ENCODE data around the gene NFU1. TPM values are rescaled to one million over a fixed set of nuclear protein-coding genes. Genes with fewer than 3 reads are reported as not detected.

The NFU1 gene
- total and polyA plus RNA-seq, 2 of the 13 experiments (the other 11 are each of a cell fraction or from before 2014, with no cell fraction given) = 39.1 to 84.0 TPM

DNA sequence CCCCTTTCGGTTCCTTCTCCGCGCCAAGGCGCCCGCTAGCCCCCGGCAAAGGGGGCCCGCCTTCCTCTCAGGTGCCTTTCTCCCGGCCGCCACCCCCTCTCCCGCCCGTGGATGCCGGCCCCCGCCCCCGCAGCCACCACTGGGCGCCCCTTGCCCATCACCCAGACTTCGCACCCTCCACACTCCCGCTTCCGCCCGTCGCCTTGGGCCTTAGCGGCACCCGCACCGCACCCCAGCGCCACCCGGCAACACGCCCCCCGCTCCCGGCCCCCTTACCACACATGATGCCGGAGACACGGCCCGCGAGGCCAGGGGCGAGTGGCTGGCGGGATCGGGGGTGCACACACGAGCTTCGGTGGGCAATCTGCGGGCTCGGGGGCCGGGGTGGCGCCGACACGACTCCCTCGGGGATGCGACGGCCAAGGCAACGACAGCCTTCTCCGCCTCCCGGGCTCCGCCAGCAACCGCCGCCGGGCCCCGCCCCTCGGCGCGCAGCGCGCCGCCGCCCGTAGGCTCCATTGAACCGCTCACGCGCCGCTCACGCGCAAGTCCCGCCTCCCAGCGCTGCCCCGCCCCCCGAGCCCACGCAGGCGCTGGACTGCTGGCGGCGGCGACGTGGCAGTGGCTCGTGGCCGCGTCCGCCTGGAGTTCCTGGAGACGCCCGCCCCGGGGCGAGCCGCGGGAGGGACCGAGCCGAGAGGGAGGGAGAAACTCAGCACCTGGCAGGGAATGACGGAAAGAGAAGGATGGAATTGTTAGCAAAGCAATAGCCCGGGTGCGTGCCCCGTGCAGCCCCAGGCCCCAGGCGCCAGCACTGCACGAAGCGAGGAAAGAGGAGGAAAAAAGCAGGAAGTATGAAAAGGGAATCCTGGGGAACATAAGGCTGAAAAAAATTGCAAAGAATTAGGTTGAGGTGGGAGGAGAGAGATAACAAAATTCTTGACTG is 50.2 kb downstream of the NFU1 start, which contains the start of gene GFPT1 (continued):
- TF ChIP-seq, protein P1, sequence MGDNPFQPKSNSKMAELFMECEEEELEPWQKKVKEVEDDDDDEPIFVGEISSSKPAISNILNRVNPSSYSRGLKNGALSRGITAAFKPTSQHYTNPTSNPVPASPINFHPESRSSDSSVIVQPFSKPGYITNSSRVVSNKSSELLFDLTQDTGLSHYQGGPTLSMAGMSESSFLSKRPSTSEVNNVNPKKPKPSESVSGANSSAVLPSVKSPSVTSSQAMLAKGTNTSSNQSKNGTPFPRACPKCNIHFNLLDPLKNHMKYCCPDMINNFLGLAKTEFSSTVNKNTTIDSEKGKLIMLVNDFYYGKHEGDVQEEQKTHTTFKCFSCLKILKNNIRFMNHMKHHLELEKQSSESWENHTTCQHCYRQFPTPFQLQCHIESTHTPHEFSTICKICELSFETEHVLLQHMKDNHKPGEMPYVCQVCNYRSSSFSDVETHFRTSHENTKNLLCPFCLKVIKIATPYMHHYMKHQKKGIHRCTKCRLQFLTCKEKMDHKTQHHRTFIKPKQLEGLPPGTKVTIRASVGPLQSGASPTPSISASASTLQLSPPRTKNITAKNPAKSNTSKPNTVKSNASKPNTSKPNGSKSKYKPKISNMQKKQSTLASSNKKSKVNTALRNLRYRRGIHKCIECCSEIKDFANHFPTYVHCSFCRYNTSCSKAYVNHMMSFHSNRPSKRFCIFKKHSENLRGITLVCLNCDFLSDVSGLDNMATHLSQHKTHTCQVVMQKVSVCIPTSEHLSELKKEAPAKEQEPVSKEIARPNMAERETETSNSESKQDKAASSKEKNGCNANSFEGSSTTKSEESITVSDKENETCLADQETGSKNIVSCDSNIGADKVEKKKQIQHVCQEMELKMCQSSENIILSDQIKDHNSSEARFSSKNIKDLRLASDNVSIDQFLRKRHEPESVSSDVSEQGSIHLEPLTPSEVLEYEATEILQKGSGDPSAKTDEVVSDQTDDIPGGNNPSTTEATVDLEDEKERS (CRISPR knock-in tag; IDR thresholded peaks at IDR 0.05) = peak; percentile 16; the same call in 1 of the 2 replicates
- TF ChIP-seq ZFP36 (IDR thresholded peaks at IDR 0.05; ENCODE audit: borderline replicate concordance, low read depth, low read length, partially characterized antibody) (no peak), ZNF343 (CRISPR knock-in tag; IDR thresholded peaks at IDR 0.05) (peak; percentile 95), NPAS2 (CRISPR knock-in tag; IDR thresholded peaks at IDR 0.05; ENCODE audit: borderline replicate concordance) (no peak), RFXANK (CRISPR knock-in tag; IDR thresholded peaks at IDR 0.05) (peak; percentile 29; the same call in 1 of the 2 replicates), RAD51 (IDR thresholded peaks at IDR 0.05; ENCODE audit: borderline replicate concordance) (no peak), KMT2A (CRISPR knock-in tag; IDR thresholded peaks at IDR 0.05) (peak; percentile 85), ZFX (CRISPR knock-in tag; IDR thresholded peaks at IDR 0.05; ENCODE audit: low read depth) (peak; percentile 97), PLRG1 (conservative IDR thresholded peaks at IDR 0.05) (no peak), EEA1 (CRISPR knock-in tag; IDR thresholded peaks at IDR 0.05; ENCODE audit: borderline replicate concordance) (peak; percentile 98), NKX3-1 (CRISPR knock-in tag; IDR thresholded peaks at IDR 0.05) (no peak; the same call in 1 of the 2 replicates), DR1 (CRISPR knock-in tag; IDR thresholded peaks at IDR 0.05) (peak; percentile 64), NCOA1 (CRISPR knock-in tag; IDR thresholded peaks at IDR 0.05) (peak; percentile 90), DMAP1 (CRISPR knock-in tag; IDR thresholded peaks at IDR 0.05) (peak; percentile 99)
- TF ChIP-seq, protein P2, sequence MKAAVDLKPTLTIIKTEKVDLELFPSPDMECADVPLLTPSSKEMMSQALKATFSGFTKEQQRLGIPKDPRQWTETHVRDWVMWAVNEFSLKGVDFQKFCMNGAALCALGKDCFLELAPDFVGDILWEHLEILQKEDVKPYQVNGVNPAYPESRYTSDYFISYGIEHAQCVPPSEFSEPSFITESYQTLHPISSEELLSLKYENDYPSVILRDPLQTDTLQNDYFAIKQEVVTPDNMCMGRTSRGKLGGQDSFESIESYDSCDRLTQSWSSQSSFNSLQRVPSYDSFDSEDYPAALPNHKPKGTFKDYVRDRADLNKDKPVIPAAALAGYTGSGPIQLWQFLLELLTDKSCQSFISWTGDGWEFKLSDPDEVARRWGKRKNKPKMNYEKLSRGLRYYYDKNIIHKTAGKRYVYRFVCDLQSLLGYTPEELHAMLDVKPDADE (CRISPR knock-in tag; IDR thresholded peaks at IDR 0.05) = 0 out of 2 replicates have a peak, but pooled peaks have one; percentile 14
- TF ChIP-seq, protein P3, sequence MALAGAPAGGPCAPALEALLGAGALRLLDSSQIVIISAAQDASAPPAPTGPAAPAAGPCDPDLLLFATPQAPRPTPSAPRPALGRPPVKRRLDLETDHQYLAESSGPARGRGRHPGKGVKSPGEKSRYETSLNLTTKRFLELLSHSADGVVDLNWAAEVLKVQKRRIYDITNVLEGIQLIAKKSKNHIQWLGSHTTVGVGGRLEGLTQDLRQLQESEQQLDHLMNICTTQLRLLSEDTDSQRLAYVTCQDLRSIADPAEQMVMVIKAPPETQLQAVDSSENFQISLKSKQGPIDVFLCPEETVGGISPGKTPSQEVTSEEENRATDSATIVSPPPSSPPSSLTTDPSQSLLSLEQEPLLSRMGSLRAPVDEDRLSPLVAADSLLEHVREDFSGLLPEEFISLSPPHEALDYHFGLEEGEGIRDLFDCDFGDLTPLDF (CRISPR knock-in tag; IDR thresholded peaks at IDR 0.05) = peak; percentile 58; the same call in 1 of the 2 replicates
- TF ChIP-seq, protein P4, sequence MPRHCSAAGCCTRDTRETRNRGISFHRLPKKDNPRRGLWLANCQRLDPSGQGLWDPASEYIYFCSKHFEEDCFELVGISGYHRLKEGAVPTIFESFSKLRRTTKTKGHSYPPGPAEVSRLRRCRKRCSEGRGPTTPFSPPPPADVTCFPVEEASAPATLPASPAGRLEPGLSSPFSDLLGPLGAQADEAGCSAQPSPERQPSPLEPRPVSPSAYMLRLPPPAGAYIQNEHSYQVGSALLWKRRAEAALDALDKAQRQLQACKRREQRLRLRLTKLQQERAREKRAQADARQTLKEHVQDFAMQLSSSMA (CRISPR knock-in tag; IDR thresholded peaks at IDR 0.05) = peak; percentile 86
- TF ChIP-seq, protein P5, sequence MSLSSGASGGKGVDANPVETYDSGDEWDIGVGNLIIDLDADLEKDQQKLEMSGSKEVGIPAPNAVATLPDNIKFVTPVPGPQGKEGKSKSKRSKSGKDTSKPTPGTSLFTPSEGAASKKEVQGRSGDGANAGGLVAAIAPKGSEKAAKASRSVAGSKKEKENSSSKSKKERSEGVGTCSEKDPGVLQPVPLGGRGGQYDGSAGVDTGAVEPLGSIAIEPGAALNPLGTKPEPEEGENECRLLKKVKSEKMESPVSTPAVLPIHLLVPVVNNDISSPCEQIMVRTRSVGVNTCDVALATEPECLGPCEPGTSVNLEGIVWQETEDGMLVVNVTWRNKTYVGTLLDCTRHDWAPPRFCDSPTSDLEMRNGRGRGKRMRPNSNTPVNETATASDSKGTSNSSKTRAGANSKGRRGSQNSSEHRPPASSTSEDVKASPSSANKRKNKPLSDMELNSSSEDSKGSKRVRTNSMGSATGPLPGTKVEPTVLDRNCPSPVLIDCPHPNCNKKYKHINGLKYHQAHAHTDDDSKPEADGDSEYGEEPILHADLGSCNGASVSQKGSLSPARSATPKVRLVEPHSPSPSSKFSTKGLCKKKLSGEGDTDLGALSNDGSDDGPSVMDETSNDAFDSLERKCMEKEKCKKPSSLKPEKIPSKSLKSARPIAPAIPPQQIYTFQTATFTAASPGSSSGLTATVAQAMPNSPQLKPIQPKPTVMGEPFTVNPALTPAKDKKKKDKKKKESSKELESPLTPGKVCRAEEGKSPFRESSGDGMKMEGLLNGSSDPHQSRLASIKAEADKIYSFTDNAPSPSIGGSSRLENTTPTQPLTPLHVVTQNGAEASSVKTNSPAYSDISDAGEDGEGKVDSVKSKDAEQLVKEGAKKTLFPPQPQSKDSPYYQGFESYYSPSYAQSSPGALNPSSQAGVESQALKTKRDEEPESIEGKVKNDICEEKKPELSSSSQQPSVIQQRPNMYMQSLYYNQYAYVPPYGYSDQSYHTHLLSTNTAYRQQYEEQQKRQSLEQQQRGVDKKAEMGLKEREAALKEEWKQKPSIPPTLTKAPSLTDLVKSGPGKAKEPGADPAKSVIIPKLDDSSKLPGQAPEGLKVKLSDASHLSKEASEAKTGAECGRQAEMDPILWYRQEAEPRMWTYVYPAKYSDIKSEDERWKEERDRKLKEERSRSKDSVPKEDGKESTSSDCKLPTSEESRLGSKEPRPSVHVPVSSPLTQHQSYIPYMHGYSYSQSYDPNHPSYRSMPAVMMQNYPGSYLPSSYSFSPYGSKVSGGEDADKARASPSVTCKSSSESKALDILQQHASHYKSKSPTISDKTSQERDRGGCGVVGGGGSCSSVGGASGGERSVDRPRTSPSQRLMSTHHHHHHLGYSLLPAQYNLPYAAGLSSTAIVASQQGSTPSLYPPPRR (CRISPR knock-in tag; IDR thresholded peaks at IDR 0.05; ENCODE audit: borderline replicate concordance) = peak; percentile 62

Data from HepG2 (cell line).